ENCODE data around the gene GRK1.

GRCh38 chr13:113663934-113664333, 3.1 kb upstream of the GRK1 start:
- no peak for TF ChIP-seq SMC3 (IDR thresholded peaks at IDR 0.05; ENCODE audit: low read depth, low read length)
- no peak for TF ChIP-seq POLR2A (IDR thresholded peaks at IDR 0.05; ENCODE audit: low read depth, low read length)
- TF ChIP-seq MXI1 (IDR thresholded peaks at IDR 0.05; ENCODE audit: borderline replicate concordance, low read depth, low read length) = no peak
- no peak for TF ChIP-seq CTCF (conservative IDR thresholded peaks at IDR 0.05; ENCODE audit: low read depth, low read length)
- TF ChIP-seq RAD21 (IDR thresholded peaks at IDR 0.05; ENCODE audit: low read length) = no peak
- no peak for TF ChIP-seq MAZ (IDR thresholded peaks at IDR 0.05; ENCODE audit: borderline replicate concordance, low read depth, low read length)
- no peak for TF ChIP-seq USF2 (IDR thresholded peaks at IDR 0.05; ENCODE audit: low read depth, low read length)
- TF ChIP-seq BHLHE40 (IDR thresholded peaks at IDR 0.05; ENCODE audit: low read depth, low read length) = no peak
- no peak for TF ChIP-seq ELK1 (IDR thresholded peaks at IDR 0.05; ENCODE audit: borderline replicate concordance, low read depth, low read length)
- no peak for TF ChIP-seq CEBPB (IDR thresholded peaks at IDR 0.05; ENCODE audit: low read depth, low read length)
- TF ChIP-seq MAFK (IDR thresholded peaks at IDR 0.05; ENCODE audit: low read depth, low read length) = no peak
- TF ChIP-seq RCOR1 (IDR thresholded peaks at IDR 0.05; ENCODE audit: insufficient replicate concordance, low read length) = no peak
- no peak for TF ChIP-seq FOS (IDR thresholded peaks at IDR 0.05; ENCODE audit: low read depth, low read length)
- TF ChIP-seq RFX5 (IDR thresholded peaks at IDR 0.05; ENCODE audit: low read depth, low read length) = no peak

All from IMR-90 (cell line).